Loucy (cell line): Measurements from ENCODE around the gene TVP23A.
"Not testable (repeated sequence)": the region's sequence is repeated elsewhere in the genome, so short reads cannot be mapped to it uniquely, and the experiment has no call there.

Experiments used
- H2AFZ ChIP-seq: fragments of 200-600 bp; sonication (generic); 2 replicates; pipeline ENCODE4 v1.6.0; 2016; ENCODE audit warnings: antibody characterized with exemption, mild to moderate bottlenecking, low read length, moderate library complexity
- H3F3A ChIP-seq: fragments of 200-600 bp; 2 replicates; pipeline ENCODE4 v1.6.0; 2016; ENCODE audit warnings: antibody characterized with exemption, low read depth, mild to moderate bottlenecking
- H3K27me3 ChIP-seq: fragments of 200-600 bp; sonication (generic); 2 replicates; pipeline ENCODE4 v1.6.1; 2014; ENCODE audit warnings: low read length, mild to moderate bottlenecking; ENCODE audit not compliant: insufficient read depth, poor library complexity, severe bottlenecking
- H3K36me3 ChIP-seq: fragments of 200-600 bp; sonication (generic); 2 replicates; pipeline ENCODE4 v1.6.1; 2016; ENCODE audit warnings: low read length; ENCODE audit not compliant: insufficient read depth
- H3K4me1 ChIP-seq: fragments of 200-600 bp; sonication (generic); 2 replicates; pipeline ENCODE4 v1.5.1; 2014; ENCODE audit warnings: low read length, mild to moderate bottlenecking; ENCODE audit not compliant: insufficient read depth, poor library complexity, severe bottlenecking
- H3K4me2 ChIP-seq: fragments of 200-600 bp; sonication (generic); 2 replicates; pipeline ENCODE4 v1.6.0; 2014; ENCODE audit warnings: antibody characterized with exemption, low read length, low read depth, mild to moderate bottlenecking; ENCODE audit not compliant: poor library complexity, severe bottlenecking
- H3K4me3 ChIP-seq: fragments of 200-600 bp; sonication (generic); 2 replicates; pipeline ENCODE4 v1.5.1; 2014; ENCODE audit warnings: low read length, mild to moderate bottlenecking, mixed read lengths; ENCODE audit not compliant: poor library complexity, severe bottlenecking
- H3K79me2 ChIP-seq: fragments of 200-600 bp; sonication (generic); 2 replicates; pipeline ENCODE4 v1.6.1; 2014; ENCODE audit warnings: low read length; ENCODE audit not compliant: insufficient read depth
- H3K9ac ChIP-seq: fragments of 200-600 bp; sonication (generic); 2 replicates; pipeline ENCODE4 v1.6.0; 2014; ENCODE audit warnings: mild to moderate bottlenecking, low read depth, low read length, moderate library complexity; ENCODE audit not compliant: poor library complexity, severe bottlenecking
- H3K9me2 ChIP-seq: fragments of 200-600 bp; sonication (generic); replicated peaks from 2 replicates; pipeline ENCODE4 v1.6.1; 2016; ENCODE audit warnings: low read depth, low read length, mixed read lengths
- H3K9me3 ChIP-seq: fragments of 200-600 bp; sonication (generic); 2 replicates; pipeline ENCODE4 v1.6.1; 2014; ENCODE audit warnings: mild to moderate bottlenecking, antibody characterized with exemption, low read length, low read depth; ENCODE audit not compliant: insufficient read depth
- H4K20me1 ChIP-seq: fragments of 200-600 bp; sonication (generic); 2 replicates; pipeline ENCODE4 v1.6.0; 2014; ENCODE audit warnings: antibody characterized with exemption, low read length, mild to moderate bottlenecking; ENCODE audit not compliant: insufficient read depth, poor library complexity, severe bottlenecking
- EZH2phosphoT487 ChIP-seq: fragments of 200-600 bp; IDR thresholded peaks from 2 replicates; pipeline ENCODE4 v1.6.1; 2018; ENCODE audit warnings: antibody characterized with exemption, mild to moderate bottlenecking, moderate library complexity, borderline replicate concordance
- TF ChIP-seq, protein P1 (sequence below): fragments of 200-600 bp; sonication (generic); conservative IDR thresholded peaks from 2 replicates; pipeline ENCODE4 v1.5.1; 2014; ENCODE audit warnings: mild to moderate bottlenecking, antibody characterized with exemption, low read length

Gene TVP23A

DNA sequence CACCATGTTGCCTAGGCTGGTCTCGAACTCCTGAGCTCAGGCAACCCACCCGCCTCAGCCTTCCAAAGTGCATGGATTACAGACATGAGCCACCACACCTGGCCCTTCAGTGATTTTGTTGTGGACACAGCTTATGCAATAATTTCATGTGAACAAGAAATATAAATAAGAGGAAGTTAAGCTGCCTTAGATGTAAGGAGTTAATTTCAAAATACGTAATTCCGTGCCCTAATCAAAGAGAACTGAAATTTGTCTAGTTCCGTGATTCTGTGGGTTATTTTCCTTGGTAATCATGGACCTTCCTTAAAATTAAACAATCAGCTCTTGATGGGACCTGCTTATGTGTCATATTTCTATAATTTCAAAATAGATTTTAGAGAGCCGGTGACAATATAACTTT, 11.9 kb downstream of the TVP23A start:
- Histone ChIP-seq H3K9me2 (no peaks in the 10 kb centered on the region), H3K4me1 (no peaks in the 10 kb centered on the region), H3F3A (no peaks in the 10 kb centered on the region), H3K4me2 (no peak overlapping the region), H2AFZ (no peak overlapping the region), H3K27me3 (no peaks in the 10 kb centered on the region), H4K20me1 (no peaks in the 10 kb centered on the region), H3K9ac (no peak overlapping the region), H3K36me3 (no peaks in the 10 kb centered on the region), H3K4me3 (no peak overlapping the region), H3K79me2 (no peaks in the 10 kb centered on the region), H3K9me3 (no peaks in the 10 kb centered on the region)
- TF ChIP-seq EZH2phosphoT487 = no peak

DNA sequence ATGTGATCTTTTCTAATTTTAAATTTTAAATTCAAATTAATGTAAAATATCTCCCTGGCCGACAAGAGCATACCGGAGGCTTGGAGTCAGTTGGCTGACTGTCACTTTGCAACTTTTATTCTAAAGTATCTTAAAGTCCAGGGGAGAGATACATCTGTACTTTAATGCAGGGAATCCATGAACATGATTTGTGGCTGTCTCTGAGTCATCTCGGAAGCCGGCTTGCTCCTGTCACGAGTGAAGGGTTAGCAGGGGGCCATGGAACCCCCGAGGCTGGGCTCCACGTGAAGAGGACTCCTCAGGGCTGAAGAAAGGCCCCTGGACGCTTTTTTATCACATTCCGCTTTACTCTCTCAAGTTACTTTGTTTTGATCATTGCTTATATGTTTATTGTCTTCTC, 13.3 kb downstream of the TVP23A start:
- H3K27me3 ChIP-seq = no peaks in the 10 kb centered on the region
- no peaks in the 10 kb centered on the region for H4K20me1 ChIP-seq

DNA sequence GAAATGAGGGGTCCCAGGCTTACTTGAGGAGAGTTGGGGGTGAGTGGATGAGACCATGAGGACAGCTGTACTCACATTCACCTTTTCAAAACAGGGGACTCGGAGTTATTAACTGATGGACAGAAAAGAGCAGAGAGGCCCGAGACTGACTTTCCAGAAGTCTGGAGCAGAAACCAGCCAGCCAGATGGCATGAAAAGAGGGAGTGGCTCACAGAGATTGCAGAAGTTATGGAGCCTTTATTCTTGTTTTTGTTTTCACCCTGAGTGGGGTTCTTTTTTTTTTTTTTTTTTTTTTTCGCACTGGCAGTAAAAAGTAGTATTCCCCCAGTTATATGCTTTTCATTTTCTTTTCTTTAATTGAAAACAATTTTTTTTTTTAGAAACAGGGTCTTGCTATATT, 18.9 kb downstream of the TVP23A start:
- H3K36me3 ChIP-seq = no peaks in the 10 kb centered on the region
- no peaks in the 10 kb centered on the region for H4K20me1 ChIP-seq
- H3K4me1 ChIP-seq = no peaks in the 10 kb centered on the region
- H3K9me2 ChIP-seq = no peaks in the 10 kb centered on the region
- no peak for TF ChIP-seq EZH2phosphoT487
- TF ChIP-seq, protein P1, sequence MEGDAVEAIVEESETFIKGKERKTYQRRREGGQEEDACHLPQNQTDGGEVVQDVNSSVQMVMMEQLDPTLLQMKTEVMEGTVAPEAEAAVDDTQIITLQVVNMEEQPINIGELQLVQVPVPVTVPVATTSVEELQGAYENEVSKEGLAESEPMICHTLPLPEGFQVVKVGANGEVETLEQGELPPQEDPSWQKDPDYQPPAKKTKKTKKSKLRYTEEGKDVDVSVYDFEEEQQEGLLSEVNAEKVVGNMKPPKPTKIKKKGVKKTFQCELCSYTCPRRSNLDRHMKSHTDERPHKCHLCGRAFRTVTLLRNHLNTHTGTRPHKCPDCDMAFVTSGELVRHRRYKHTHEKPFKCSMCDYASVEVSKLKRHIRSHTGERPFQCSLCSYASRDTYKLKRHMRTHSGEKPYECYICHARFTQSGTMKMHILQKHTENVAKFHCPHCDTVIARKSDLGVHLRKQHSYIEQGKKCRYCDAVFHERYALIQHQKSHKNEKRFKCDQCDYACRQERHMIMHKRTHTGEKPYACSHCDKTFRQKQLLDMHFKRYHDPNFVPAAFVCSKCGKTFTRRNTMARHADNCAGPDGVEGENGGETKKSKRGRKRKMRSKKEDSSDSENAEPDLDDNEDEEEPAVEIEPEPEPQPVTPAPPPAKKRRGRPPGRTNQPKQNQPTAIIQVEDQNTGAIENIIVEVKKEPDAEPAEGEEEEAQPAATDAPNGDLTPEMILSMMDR = no peak
- no peaks in the 10 kb centered on the region for H3K27me3 ChIP-seq
- no peaks in the 10 kb centered on the region for H3K9me3 ChIP-seq
- no peak overlapping the region for H3K4me2 ChIP-seq
- H2AFZ ChIP-seq = no peak overlapping the region
- H3K4me3 ChIP-seq = no peak overlapping the region
- H3K79me2 ChIP-seq = no peaks in the 10 kb centered on the region
- no peaks in the 10 kb centered on the region for H3F3A ChIP-seq
- H3K9ac ChIP-seq = no peak overlapping the region

More for the DNA sequence above, 13.3 kb downstream of the TVP23A start:
- Histone ChIP-seq H3K9ac (no peak overlapping the region), H2AFZ (no peak overlapping the region), H3K4me2 (no peak overlapping the region), H3K9me2 (no peaks in the 10 kb centered on the region), H3K36me3 (no peaks in the 10 kb centered on the region), H3K4me1 (no peaks in the 10 kb centered on the region), H3K79me2 (no peaks in the 10 kb centered on the region), H3K9me3 (no peaks in the 10 kb centered on the region), H3F3A (no peaks in the 10 kb centered on the region), H3K4me3 (no peak overlapping the region)
- no peak for TF ChIP-seq EZH2phosphoT487
- TF ChIP-seq, protein P1 = no peak

DNA sequence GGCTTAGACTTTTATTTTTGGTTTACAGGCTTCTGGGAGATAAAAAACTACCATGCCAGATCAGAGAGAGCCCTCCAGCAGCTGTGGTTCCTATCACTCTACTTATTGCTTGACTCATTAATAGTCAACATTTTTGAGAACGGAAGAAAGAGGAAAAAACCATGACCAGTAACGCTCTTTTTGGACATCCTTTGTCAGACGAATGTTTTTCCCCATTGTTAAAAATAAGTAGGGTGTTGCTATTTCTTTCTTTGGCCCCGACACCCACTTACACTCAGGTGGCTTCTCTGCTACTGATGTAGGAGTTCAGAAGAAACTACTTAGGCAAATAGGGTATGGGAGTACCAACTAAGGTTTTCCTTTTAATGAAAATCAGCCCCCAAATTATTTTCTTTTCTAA, 27.5 kb downstream of the TVP23A start:
- Histone ChIP-seq H3K9ac (no peak overlapping the region), H4K20me1 (no peaks in the 10 kb centered on the region), H3K36me3 (no peaks in the 10 kb centered on the region), H3K4me3 (no peak overlapping the region), H3K9me2 (no peaks in the 10 kb centered on the region), H2AFZ (no peak overlapping the region), H3K4me2 (no peak overlapping the region), H3F3A (no peaks in the 10 kb centered on the region), H3K4me1 (no peaks in the 10 kb centered on the region), H3K27me3 (no peaks in the 10 kb centered on the region), H3K9me3 (no peaks in the 10 kb centered on the region), H3K79me2 (no peaks in the 10 kb centered on the region)
- TF ChIP-seq, protein P1 = no peak
- no peak for TF ChIP-seq EZH2phosphoT487

DNA sequence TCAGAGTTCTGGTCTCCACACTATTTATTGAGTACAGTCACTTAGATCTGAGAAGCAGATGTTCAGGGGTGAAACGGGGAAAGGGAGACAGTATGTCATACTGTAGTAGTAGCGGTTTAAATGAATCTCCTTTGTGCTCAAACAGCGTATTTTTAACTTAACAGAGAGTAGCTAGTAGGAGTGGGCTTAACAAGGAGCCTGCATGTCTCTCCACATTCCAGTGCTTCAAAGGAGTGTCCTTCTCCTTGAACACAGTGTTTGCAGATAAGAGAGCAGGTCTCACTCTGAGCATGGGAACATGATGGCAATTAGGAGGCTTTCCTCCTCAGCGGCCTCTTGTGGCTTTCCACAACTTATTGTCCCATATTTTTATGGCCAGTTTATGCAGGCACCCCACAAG, 30.0 kb downstream of the TVP23A start:
- H3K79me2 ChIP-seq, H2AFZ ChIP-seq, H3K4me2 ChIP-seq: not testable (repeated sequence)

More for the DNA sequence above, 30.0 kb downstream of the TVP23A start:
- not testable (repeated sequence) for H3K36me3 ChIP-seq, H3K4me1 ChIP-seq, H3K9ac ChIP-seq, H3K27me3 ChIP-seq, H3K9me3 ChIP-seq, H4K20me1 ChIP-seq, H3F3A ChIP-seq, H3K4me3 ChIP-seq, H3K9me2 ChIP-seq
